HepG2 (cell line): ENCODE results near the gene MAPK10. TPM values are rescaled to one million over a fixed set of nuclear protein-coding genes. Genes with fewer than 3 reads are reported as not detected.

Source experiments
- HIC2 ChIP-seq: sonication (generic); formaldehyde crosslinking; IDR thresholded peaks from 2 replicates; pipeline ENCODE4 v1.9.0; 2022; ENCODE audit warnings: low read depth, missing genetic modification reagents
- MEIS2 ChIP-seq: sonication (generic); formaldehyde crosslinking; IDR thresholded peaks from 2 replicates; pipeline ENCODE4 v1.9.0; 2021; ENCODE audit warnings: mild to moderate bottlenecking, missing genetic modification reagents
- MYC ChIP-seq: sonication (generic); formaldehyde crosslinking; IDR thresholded peaks from 2 replicates; pipeline ENCODE4 v1.9.0; 2021; ENCODE audit warnings: missing genetic modification reagents, borderline replicate concordance
- NR1H2 ChIP-seq: sonication (generic); formaldehyde crosslinking; IDR thresholded peaks from 2 replicates; pipeline ENCODE4 v1.8.1; 2022; ENCODE audit warnings: low read depth, missing genetic modification reagents, borderline replicate concordance
- NR2F6 ChIP-seq, 2 experiments: IDR thresholded peaks; 2 replicates each; pipeline ENCODE4 v1.6.1; 2016; ENCODE audit warnings: antibody characterized with exemption in 1 of 2, mild to moderate bottlenecking in 1 of 2
- POGZ ChIP-seq: sonication (generic); formaldehyde crosslinking; IDR thresholded peaks from 2 replicates; pipeline ENCODE4 v1.4.0; 2020; ENCODE audit warnings: mild to moderate bottlenecking, missing genetic modification reagents
- TMF1 ChIP-seq: sonication (generic); formaldehyde crosslinking; IDR thresholded peaks from 2 replicates; pipeline ENCODE4 v1.8.1; 2022; ENCODE audit warnings: low read depth, missing genetic modification reagents
- ZBTB38 ChIP-seq: sonication (generic); formaldehyde crosslinking; IDR thresholded peaks from 2 replicates; pipeline ENCODE4 v1.5.1; 2020; ENCODE audit warnings: mild to moderate bottlenecking, missing genetic modification reagents
- ZNF207 ChIP-seq: fragments of 450-650 bp; IDR thresholded peaks from 2 replicates; pipeline ENCODE4 v1.6.1; 2016; ENCODE audit warnings: antibody characterized with exemption, borderline replicate concordance
- ZNF44 ChIP-seq: sonication (generic); formaldehyde crosslinking; IDR thresholded peaks from 2 replicates; pipeline ENCODE4 v1.5.1; 2020; ENCODE audit warnings: mild to moderate bottlenecking, missing genetic modification reagents
- ZSCAN29 ChIP-seq: sonication (generic); formaldehyde crosslinking; conservative IDR thresholded peaks from 2 replicates; pipeline ENCODE4 v1.4.0; 2020; ENCODE audit warnings: mild to moderate bottlenecking, missing genetic modification reagents
- polyA plus RNA-seq, 8 experiments: library from polyadenylated mRNA; depleted of rRNA in 3 of 8; stranded (reverse) in 7 of 8; unstranded in 1 of 8; fragments of >200 nt; fragmentation: Illumina TruSeq in 4 of 8; extraction: Trizol in 4 of 8; gene quantifications; 2 replicates each; pipeline versions ENCODE4 v1.2.1 to v1.2.3, GENCODE V29; 2011 to 2016; ENCODE audit warnings: low read depth in 4 of 8, missing spikeins in 1 of 8, mixed read lengths in 1 of 8; ENCODE audit not compliant: insufficient read depth in 1 of 8
- total RNA-seq, 5 experiments: library from RNA; depleted of rRNA; stranded (reverse); fragments of >200 nt; fragmentation: Illumina TruSeq; extraction: Trizol; gene quantifications; 2 replicates each; pipeline ENCODE4 v1.2.3, GENCODE V29; 2016; ENCODE audit warnings: low read depth in 1 of 5
- TF ChIP-seq, protein P1 (sequence below), 2 experiments: fragments of 450-650 bp in 1 of 2; sonication (generic) in 1 of 2; formaldehyde crosslinking in 1 of 2; IDR thresholded peaks; 2 replicates each; pipeline versions ENCODE4 v1.6.1 to v1.8.0; 2016 to 2022; ENCODE audit warnings: antibody characterized with exemption in 1 of 2, mild to moderate bottlenecking in 1 of 2, missing genetic modification reagents in 1 of 2
- TF ChIP-seq, protein P2 (sequence below): sonication (generic); formaldehyde crosslinking; conservative IDR thresholded peaks from 2 replicates; pipeline ENCODE4 v1.4.0; 2020; ENCODE audit warnings: missing genetic modification reagents

The MAPK10 gene
- total and polyA plus RNA-seq, 2 of the 13 experiments (the other 11 are each of a cell fraction or from before 2014, with no cell fraction given) = not detected

DNA sequence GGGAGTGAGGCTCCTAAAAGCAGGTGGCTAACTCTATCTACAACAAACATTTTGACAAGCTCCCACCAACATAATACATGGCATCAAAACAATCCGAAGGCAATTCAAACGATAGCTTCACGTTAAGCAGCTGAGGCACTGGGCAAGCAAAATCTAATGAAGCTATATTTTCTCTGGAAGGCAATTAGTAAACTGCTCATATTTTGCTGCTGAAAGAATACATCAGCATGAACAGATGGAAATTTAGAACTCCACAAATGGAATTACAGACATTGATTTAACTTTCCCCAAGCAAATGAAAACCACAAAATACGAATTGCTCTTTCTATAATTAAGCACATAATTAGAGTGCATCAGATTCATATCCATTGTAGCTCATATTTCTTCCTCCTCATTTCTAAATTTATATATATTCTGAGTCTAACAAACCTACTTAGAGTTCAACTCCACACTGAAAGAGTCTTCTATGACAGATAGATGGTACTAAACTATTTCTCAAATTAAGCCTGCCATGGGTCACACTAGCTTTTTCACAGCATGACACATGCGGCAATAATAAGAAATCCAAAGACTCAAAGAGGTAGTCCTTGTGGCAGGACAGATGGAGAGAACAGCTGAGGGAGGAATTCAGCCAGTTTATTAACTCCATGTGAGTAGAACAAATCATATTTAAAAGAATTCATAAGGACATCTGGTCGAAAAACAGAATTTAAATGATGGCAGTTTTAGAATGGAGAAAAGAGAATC lies 305.4 kb downstream of the MAPK10 start (continued):
- TF ChIP-seq, protein P1, sequence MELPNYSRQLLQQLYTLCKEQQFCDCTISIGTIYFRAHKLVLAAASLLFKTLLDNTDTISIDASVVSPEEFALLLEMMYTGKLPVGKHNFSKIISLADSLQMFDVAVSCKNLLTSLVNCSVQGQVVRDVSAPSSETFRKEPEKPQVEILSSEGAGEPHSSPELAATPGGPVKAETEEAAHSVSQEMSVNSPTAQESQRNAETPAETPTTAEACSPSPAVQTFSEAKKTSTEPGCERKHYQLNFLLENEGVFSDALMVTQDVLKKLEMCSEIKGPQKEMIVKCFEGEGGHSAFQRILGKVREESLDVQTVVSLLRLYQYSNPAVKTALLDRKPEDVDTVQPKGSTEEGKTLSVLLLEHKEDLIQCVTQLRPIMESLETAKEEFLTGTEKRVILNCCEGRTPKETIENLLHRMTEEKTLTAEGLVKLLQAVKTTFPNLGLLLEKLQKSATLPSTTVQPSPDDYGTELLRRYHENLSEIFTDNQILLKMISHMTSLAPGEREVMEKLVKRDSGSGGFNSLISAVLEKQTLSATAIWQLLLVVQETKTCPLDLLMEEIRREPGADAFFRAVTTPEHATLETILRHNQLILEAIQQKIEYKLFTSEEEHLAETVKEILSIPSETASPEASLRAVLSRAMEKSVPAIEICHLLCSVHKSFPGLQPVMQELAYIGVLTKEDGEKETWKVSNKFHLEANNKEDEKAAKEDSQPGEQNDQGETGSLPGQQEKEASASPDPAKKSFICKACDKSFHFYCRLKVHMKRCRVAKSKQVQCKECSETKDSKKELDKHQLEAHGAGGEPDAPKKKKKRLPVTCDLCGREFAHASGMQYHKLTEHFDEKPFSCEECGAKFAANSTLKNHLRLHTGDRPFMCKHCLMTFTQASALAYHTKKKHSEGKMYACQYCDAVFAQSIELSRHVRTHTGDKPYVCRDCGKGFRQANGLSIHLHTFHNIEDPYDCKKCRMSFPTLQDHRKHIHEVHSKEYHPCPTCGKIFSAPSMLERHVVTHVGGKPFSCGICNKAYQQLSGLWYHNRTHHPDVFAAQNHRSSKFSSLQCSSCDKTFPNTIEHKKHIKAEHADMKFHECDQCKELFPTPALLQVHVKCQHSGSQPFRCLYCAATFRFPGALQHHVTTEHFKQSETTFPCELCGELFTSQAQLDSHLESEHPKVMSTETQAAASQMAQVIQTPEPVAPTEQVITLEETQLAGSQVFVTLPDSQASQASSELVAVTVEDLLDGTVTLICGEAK (IDR thresholded peaks at IDR 0.05) = no peak
- TF ChIP-seq, protein P1 (CRISPR knock-in tag; IDR thresholded peaks at IDR 0.05) = no peak
- no peak for TF ChIP-seq NR2F6 (IDR thresholded peaks at IDR 0.05)
- no peak for TF ChIP-seq NR2F6 (CRISPR knock-in tag; IDR thresholded peaks at IDR 0.05)
- TF ChIP-seq TMF1 (CRISPR knock-in tag) = no peak
- TF ChIP-seq, protein P2, sequence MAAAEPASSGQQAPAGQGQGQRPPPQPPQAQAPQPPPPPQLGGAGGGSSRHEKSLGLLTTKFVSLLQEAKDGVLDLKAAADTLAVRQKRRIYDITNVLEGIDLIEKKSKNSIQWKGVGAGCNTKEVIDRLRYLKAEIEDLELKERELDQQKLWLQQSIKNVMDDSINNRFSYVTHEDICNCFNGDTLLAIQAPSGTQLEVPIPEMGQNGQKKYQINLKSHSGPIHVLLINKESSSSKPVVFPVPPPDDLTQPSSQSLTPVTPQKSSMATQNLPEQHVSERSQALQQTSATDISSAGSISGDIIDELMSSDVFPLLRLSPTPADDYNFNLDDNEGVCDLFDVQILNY (CRISPR knock-in tag) = no peak
- TF ChIP-seq ZNF207 = no peak
- TF ChIP-seq ZNF44 (CRISPR knock-in tag) = no peak
- no peak for TF ChIP-seq HIC2 (CRISPR knock-in tag)
- no peak for TF ChIP-seq ZSCAN29 (CRISPR knock-in tag)
- TF ChIP-seq MEIS2 (CRISPR knock-in tag) = no peak
- no peak for TF ChIP-seq NR1H2 (CRISPR knock-in tag)
- no peak for TF ChIP-seq MYC (CRISPR knock-in tag)
- no peak for TF ChIP-seq ZBTB38 (CRISPR knock-in tag)
- no peak for TF ChIP-seq POGZ (CRISPR knock-in tag)
